Vagina (tissue), 2 donors: ENCODE data around the gene POLR1B.
"Not testable (repeated sequence)": the region's sequence is repeated elsewhere in the genome, so short reads cannot be mapped to it uniquely, and the experiment has no call there.

Experiments
- CTCF ChIP-seq, 3 experiments: fragments of 450-650 bp in 2 of 3; fragments of 200-600 bp in 1 of 3; sonication (generic) in 1 of 3; IDR thresholded peaks; one replicate each; pipeline ENCODE4 v1.5.1; 2017 to 2019; ENCODE audit warnings: antibody characterized with exemption in 3 of 3, mild to moderate bottlenecking in 2 of 3, moderate library complexity in 2 of 3
- POLR2A ChIP-seq, 2 donors: fragments of 450-650 bp; IDR thresholded peaks; one replicate each; pipeline ENCODE4 v1.6.1; 2017; ENCODE audit warnings: antibody characterized with exemption in 2 of 2, mild to moderate bottlenecking in 2 of 2, moderate library complexity in 2 of 2
- POLR2AphosphoS5 ChIP-seq, 2 donors: sonication (generic); formaldehyde crosslinking; IDR thresholded peaks; one replicate each; pipeline ENCODE4 v1.9.0; 2017; ENCODE audit warnings: antibody characterized with exemption in 2 of 2, mild to moderate bottlenecking in 2 of 2, low read depth in 1 of 2; ENCODE audit not compliant: insufficient read depth in 1 of 2

GRCh38 chr2:112524276-112524675 lies 18.0 kb upstream of the POLR1B start:
- TF ChIP-seq POLR2A (IDR thresholded peaks at IDR 0.05); CTCF (IDR thresholded peaks at IDR 0.05); POLR2AphosphoS5 (IDR thresholded peaks at IDR 0.05; ENCODE audit: insufficient read depth in 1 of 2, low read depth in 1 of 2): not testable (repeated sequence)
